Measurements from ENCODE around the gene ETS1. TPM values are rescaled to one million over a fixed set of nuclear protein-coding genes. Genes with fewer than 3 reads are reported as not detected.

The ETS1 gene
- total RNA-seq, 1 donor from 2014 or later = 88.0 TPM

DNA sequence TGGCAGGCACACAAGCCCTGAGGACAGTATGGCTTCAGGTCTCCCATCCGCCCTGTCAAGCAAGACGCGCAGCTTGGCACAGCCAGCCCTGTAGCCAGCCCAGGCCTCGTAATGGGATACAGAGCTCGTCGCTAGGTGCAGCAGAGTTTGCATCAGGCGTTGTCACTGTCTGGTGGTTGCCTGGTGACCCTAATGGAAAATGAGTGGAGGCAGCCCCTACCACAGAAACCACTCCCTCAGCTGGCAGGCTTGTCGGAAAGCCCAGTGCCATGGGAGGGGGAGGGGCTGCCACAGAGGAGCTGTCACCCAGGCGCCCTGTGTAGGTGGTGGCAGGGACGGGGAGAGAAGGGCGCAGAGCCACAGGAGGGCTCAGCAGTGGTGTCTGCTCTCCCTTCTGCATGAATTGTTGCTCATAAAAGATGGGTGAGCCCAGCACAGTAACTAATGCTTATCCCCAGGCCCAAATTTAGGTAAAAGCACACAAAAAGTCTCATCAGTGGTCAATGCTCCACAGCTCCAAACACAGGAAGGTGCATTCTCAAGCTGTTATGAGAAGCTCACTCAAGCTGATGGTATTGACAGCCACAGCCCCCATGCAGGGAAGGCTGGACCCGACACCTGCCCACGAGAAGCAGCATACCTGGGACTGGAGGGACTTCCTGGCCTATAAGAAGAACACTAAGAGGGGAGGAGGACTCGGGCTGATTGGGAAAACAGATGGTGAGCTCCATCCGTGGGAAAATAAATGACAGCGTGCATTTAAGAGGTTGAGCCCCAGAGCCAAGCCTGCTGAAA is 164.6 kb downstream of the ETS1 start:
- Histone ChIP-seq H3K4me1 (peaks cover 4 to 21% of the 10 kb centered on the region in 2 donors), H3K9me3 (no peaks in the 10 kb centered on the region), H3K27me3 (no peaks in the 10 kb centered on the region), H3K4me3 (no peak overlapping the region), H3K36me3 (no peaks in the 10 kb centered on the region), H3K27ac (peak overlapping the region in 1 of 2 donors; percentile 76)
- TF ChIP-seq, protein P1, sequence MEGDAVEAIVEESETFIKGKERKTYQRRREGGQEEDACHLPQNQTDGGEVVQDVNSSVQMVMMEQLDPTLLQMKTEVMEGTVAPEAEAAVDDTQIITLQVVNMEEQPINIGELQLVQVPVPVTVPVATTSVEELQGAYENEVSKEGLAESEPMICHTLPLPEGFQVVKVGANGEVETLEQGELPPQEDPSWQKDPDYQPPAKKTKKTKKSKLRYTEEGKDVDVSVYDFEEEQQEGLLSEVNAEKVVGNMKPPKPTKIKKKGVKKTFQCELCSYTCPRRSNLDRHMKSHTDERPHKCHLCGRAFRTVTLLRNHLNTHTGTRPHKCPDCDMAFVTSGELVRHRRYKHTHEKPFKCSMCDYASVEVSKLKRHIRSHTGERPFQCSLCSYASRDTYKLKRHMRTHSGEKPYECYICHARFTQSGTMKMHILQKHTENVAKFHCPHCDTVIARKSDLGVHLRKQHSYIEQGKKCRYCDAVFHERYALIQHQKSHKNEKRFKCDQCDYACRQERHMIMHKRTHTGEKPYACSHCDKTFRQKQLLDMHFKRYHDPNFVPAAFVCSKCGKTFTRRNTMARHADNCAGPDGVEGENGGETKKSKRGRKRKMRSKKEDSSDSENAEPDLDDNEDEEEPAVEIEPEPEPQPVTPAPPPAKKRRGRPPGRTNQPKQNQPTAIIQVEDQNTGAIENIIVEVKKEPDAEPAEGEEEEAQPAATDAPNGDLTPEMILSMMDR (IDR thresholded peaks at IDR 0.05) = no peak
- DNase-seq (ENCODE audit: low spot score in 2 of 2) = no peak
- intact Hi-C loops (cut with DNase I) = loop anchor here (5.0 kb wide), 1 partner anchor 250 kb away; no protein-coding TSS in a partner anchor

DNA sequence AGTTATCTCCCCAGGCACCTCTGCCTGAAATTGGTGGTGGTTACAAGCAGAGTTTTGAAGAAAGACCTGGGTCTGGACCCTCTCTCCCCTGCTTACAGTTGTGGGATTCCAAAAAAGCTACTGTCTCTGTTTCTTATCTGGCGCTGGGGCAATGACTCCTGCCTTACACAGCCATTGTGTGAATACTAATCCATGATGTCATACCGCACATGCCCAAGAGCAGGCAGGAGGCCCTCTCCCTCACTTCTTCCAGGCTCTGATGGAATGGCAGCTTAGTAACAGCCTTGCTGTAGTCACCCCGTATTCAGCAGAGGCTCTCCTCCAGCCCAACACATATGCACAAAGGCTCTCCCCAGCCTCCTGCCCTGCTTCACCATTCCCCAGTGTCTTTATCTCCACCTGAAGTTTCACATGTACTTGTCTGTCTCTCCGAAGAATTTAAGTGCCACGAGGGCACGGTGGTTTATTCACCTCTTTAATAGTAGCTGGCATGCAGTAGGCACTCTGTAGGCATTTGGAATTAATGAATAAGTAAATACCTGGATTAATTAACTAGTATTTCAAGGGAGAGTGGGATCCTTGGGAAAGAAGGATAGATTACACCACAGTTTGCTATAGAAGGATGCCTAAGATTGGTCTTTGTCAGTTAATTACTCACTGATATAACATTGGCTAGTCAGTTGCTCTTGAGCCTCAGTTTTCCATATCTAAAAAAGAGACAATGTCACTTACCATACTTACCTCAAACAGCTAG is 165.6 kb downstream of the ETS1 start:
- no peak for DNase-seq (ENCODE audit: low spot score in 2 of 2)
- no peaks in the 10 kb centered on the region for H3K27me3 ChIP-seq
- H3K27ac ChIP-seq = no peak overlapping the region
- no peak overlapping the region for H3K4me3 ChIP-seq
- no peaks in the 10 kb centered on the region for H3K36me3 ChIP-seq
- TF ChIP-seq, protein P1 (IDR thresholded peaks at IDR 0.05) = no peak
- H3K4me1 ChIP-seq = peaks cover 4 to 21% of the 10 kb centered on the region in 2 donors
- intact Hi-C loops (cut with DNase I) = loop anchor here (5.0 kb wide), 1 partner anchor 249 kb away; no protein-coding TSS in a partner anchor
- H3K9me3 ChIP-seq = no peaks in the 10 kb centered on the region

- Histone ChIP-seq H3K27me3 (no peaks in the 10 kb centered on the region), H3K36me3 (no peaks in the 10 kb centered on the region), H3K9me3 (no peaks in the 10 kb centered on the region), H3K4me1 (peaks cover 4 to 21% of the 10 kb centered on the region in 2 donors), H3K4me3 (no peak overlapping the region), H3K27ac (no peak overlapping the region)
- TF ChIP-seq, protein P1 (IDR thresholded peaks at IDR 0.05) = no peak
- no peak for DNase-seq (ENCODE audit: low spot score in 2 of 2)
- intact Hi-C loops (cut with DNase I) = loop anchor here (5.0 kb wide), 1 partner anchor 249 kb away; no protein-coding TSS in a partner anchor
Observed at GRCh38 chr11:128420951-128421350, 166.4 kb downstream of the ETS1 start.

- intact Hi-C loops (cut with DNase I) = loop anchor here (5.0 kb wide), 1 partner anchor 248 kb away; no protein-coding TSS in a partner anchor
- no peak overlapping the region for H3K27ac ChIP-seq
- H3K36me3 ChIP-seq = no peaks in the 10 kb centered on the region
- H3K4me1 ChIP-seq = peaks cover 4 to 21% of the 10 kb centered on the region in 2 donors
- no peaks in the 10 kb centered on the region for H3K27me3 ChIP-seq
- no peak overlapping the region for H3K4me3 ChIP-seq
- TF ChIP-seq, protein P1 (IDR thresholded peaks at IDR 0.05) = no peak
- no peaks in the 10 kb centered on the region for H3K9me3 ChIP-seq
- DNase-seq (ENCODE audit: low spot score in 2 of 2) = no peak
Observed at GRCh38 chr11:128420265-128420664, 167.1 kb downstream of the ETS1 start.

DNA sequence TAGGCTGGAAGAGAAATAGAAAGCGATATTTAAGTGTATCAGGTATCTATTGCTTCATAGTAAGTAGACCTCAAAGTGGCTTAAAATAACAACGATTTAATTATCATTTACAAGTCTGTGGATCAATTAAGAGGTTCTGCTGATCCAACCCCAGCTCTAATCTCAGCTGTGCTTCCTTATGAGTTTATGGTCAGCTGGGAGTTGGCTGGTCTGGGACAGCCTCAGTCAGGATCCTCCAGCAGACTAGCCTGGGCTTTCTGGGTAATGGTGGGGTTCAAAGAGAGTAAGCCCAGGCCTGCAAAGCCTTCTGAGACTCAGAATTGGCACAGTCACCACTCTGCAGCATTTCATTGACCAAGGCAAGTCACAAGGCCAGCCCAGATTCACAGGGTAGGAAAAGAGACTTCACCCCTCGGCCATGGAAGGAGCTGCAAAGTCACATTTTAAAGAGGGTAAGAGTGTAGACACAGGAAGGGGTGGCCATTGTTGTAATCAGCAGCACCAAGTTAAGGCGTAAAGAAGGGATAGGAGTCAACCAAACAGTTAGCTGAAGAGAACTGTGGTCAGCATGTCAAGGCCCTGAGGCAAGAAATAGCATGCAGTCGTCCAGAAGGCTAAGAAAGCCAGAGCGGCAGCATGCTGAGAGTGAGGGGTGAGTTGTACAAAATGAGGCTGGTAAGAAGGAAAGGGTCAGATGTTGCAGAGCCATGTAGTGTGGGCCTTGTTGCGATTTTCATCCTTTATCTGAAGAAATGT is 168.2 kb downstream of the ETS1 start:
- H3K36me3 ChIP-seq = no peaks in the 10 kb centered on the region
- H3K4me3 ChIP-seq = no peak overlapping the region
- intact Hi-C loops (cut with DNase I) = no loop called here
- H3K27ac ChIP-seq = no peak overlapping the region
- H3K27me3 ChIP-seq = no peaks in the 10 kb centered on the region
- DNase-seq (ENCODE audit: low spot score in 2 of 2) = no peak
- H3K4me1 ChIP-seq = peaks cover 0 to 11% of the 10 kb centered on the region in 2 donors
- TF ChIP-seq, protein P1 (IDR thresholded peaks at IDR 0.05) = no peak
- no peaks in the 10 kb centered on the region for H3K9me3 ChIP-seq
